CD8-positive, alpha-beta memory T cell (primary cell): ENCODE data around the gene LYPD6B. TPM values are rescaled to one million over a fixed set of nuclear protein-coding genes. Genes with fewer than 3 reads are reported as not detected.

Experiments used
- CTCF ChIA-PET: fragments of 350-600 bp; sonication (Branson Sonifier 250); formaldehyde crosslinking; loops from one replicate; lab custom pipeline; 2021; ENCODE audit warnings: antibody characterized with exemption; lab: Charles Lee
- POLR2A ChIA-PET: fragments of 350-600 bp; sonication (Branson Sonifier 250); formaldehyde crosslinking; loops from one replicate; lab custom pipeline; 2021; ENCODE audit warnings: antibody characterized with exemption; lab: Charles Lee
- DNase-seq, 5 donors: peaks; one replicate each; pipeline versions ENCODE4 v3.0.0 to v3.0.0-alpha.2; 2020 to 2022; ENCODE audit warnings: mixed read lengths in 1 of 5
- H3K27ac ChIP-seq: one replicate; pipeline ENCODE4 v1.7.0; 2013; ENCODE audit warnings: low read depth, mild to moderate bottlenecking, low read length, moderate library complexity
- H3K27me3 ChIP-seq: 2 replicates; pipeline ENCODE4 v1.7.0; 2013; ENCODE audit warnings: low read length, mild to moderate bottlenecking; ENCODE audit not compliant: insufficient read depth, poor library complexity, severe bottlenecking
- H3K36me3 ChIP-seq: 2 replicates; pipeline ENCODE4 v1.7.0; 2013; ENCODE audit warnings: mild to moderate bottlenecking, low read length, moderate library complexity; ENCODE audit not compliant: insufficient read depth
- H3K4me1 ChIP-seq: 2 replicates; pipeline ENCODE4 v1.7.0; 2013; ENCODE audit warnings: mild to moderate bottlenecking, low read length, moderate library complexity; ENCODE audit not compliant: insufficient read depth
- H3K4me3 ChIP-seq: 2 replicates; pipeline ENCODE4 v1.7.0; 2013; ENCODE audit warnings: mild to moderate bottlenecking, low read length
- H3K9me3 ChIP-seq: 2 replicates; pipeline ENCODE4 v1.7.0; 2013; ENCODE audit warnings: mild to moderate bottlenecking, low read length
- H3K27ac Mint-ChIP-seq, 8 donors: one replicate each; pipeline ENCODE4 v1.8.0; 2020 to 2021; ENCODE audit warnings: mixed read lengths in 8 of 8, mild to moderate bottlenecking in 6 of 8, inconsistent platforms in 3 of 8, moderate library complexity in 3 of 8
- H3K27me3 Mint-ChIP-seq, 2 donors: one replicate each; pipeline ENCODE4 v1.8.0; 2020 to 2021; ENCODE audit warnings: mixed read lengths in 2 of 2, mild to moderate bottlenecking in 1 of 2, moderate library complexity in 1 of 2
- H3K36me3 Mint-ChIP-seq, 3 donors: one replicate each; pipeline ENCODE4 v1.8.0; 2020 to 2021; ENCODE audit warnings: mixed read lengths in 3 of 3, inconsistent platforms in 1 of 3, mild to moderate bottlenecking in 1 of 3
- H3K4me1 Mint-ChIP-seq, 3 donors: one replicate each; pipeline ENCODE4 v1.8.0; 2020 to 2021; ENCODE audit warnings: mixed read lengths in 3 of 3, inconsistent platforms in 1 of 3, mild to moderate bottlenecking in 1 of 3
- H3K4me3 Mint-ChIP-seq, 7 donors: one replicate each; pipeline ENCODE4 v1.8.0; 2020 to 2021; ENCODE audit warnings: mixed read lengths in 7 of 7, mild to moderate bottlenecking in 6 of 7, moderate library complexity in 4 of 7, inconsistent platforms in 2 of 7
- H3K9me3 Mint-ChIP-seq, 5 donors: one replicate each; pipeline ENCODE4 v1.8.0; 2020 to 2022; ENCODE audit warnings: mixed read lengths in 5 of 5, mild to moderate bottlenecking in 3 of 5, moderate library complexity in 2 of 5, inconsistent platforms in 1 of 5
- polyA plus RNA-seq: library from polyadenylated mRNA; unstranded; fragments of 300-500 nt; fragmentation: Illumina TruSeq; gene quantifications from one replicate; pipeline ENCODE4 v1.2.3, GENCODE V29; 2021
- total RNA-seq, 2 experiments: library from RNA; stranded (reverse); gene quantifications; one replicate each; pipeline ENCODE4 v1.2.3, GENCODE V29; 2021

LYPD6B gene
- total and polyA plus RNA-seq, 3 experiments from 2014 or later = not detected

- peak overlapping the region in 1 of 7 donors; percentile 16 for H3K4me3 Mint-ChIP-seq
- DNase-seq = no peak
- H3K36me3 ChIP-seq = no peaks in the 10 kb centered on the region
- H3K4me1 Mint-ChIP-seq = peaks cover 0 to 7% (median 4%) of the 10 kb centered on the region in 3 donors
- no peaks in the 10 kb centered on the region for H3K9me3 Mint-ChIP-seq
- no peaks in the 10 kb centered on the region for H3K27me3 ChIP-seq
- no peaks in the 10 kb centered on the region for H3K9me3 ChIP-seq
- no peak overlapping the region for H3K4me3 ChIP-seq
- POLR2A ChIA-PET = no interaction called here
- H3K27ac ChIP-seq = no peak overlapping the region
- CTCF ChIA-PET = no interaction called here
- no peaks in the 10 kb centered on the region for H3K36me3 Mint-ChIP-seq
- peaks cover 49 to 61% of the 10 kb centered on the region in 2 donors for H3K27me3 Mint-ChIP-seq
- no peaks in the 10 kb centered on the region for H3K4me1 ChIP-seq
- H3K27ac Mint-ChIP-seq = peak overlapping the region in 1 of 8 donors; percentile 11
These were observed 1.8 kb upstream of the LYPD6B start for GRCh38 chr2:149036507-149037293.

GRCh38 chr2:149037851-149038250 lies 648 bp upstream of the LYPD6B start:
- H3K4me1 ChIP-seq = no peaks in the 10 kb centered on the region
- Mint-ChIP-seq H3K4me1 (peaks cover 0 to 7% (median 0%) of the 10 kb centered on the region in 3 donors), H3K27me3 (peaks cover 42 to 71% of the 10 kb centered on the region in 2 donors), H3K9me3 (no peaks in the 10 kb centered on the region), H3K27ac (no peak overlapping the region), H3K36me3 (no peaks in the 10 kb centered on the region), H3K4me3 (peak overlapping the region in 2 of 7 donors; percentile 18 to 29)
- ChIA-PET POLR2A (no interaction called here), CTCF (interaction anchor here (1.5 kb wide), 1 partner anchor 20 kb away, joined by 4 read pairs; no protein-coding TSS in a partner anchor)
- H3K4me3 ChIP-seq = no peak overlapping the region
- no peak for DNase-seq
- H3K27ac ChIP-seq = no peak overlapping the region
- H3K27me3 ChIP-seq = no peaks in the 10 kb centered on the region
- H3K9me3 ChIP-seq = no peaks in the 10 kb centered on the region
- H3K36me3 ChIP-seq = no peaks in the 10 kb centered on the region

- Histone ChIP-seq H3K4me1 (no peaks in the 10 kb centered on the region), H3K27ac (no peak overlapping the region), H3K27me3 (no peaks in the 10 kb centered on the region), H3K36me3 (no peaks in the 10 kb centered on the region), H3K9me3 (no peaks in the 10 kb centered on the region), H3K4me3 (no peak overlapping the region)
- Mint-ChIP-seq H3K9me3 (peaks cover 0 to under 1% (median 0%) of the 10 kb centered on the region in 5 donors), H3K27me3 (peaks cover 39 to 63% of the 10 kb centered on the region in 2 donors), H3K36me3 (no peaks in the 10 kb centered on the region), H3K4me1 (peaks cover 0 to 7% (median 0%) of the 10 kb centered on the region in 3 donors), H3K27ac (no peak overlapping the region), H3K4me3 (peak overlapping the region in 3 of 7 donors; percentile 41 to 66 (median 44))
- no peak for DNase-seq
- ChIA-PET CTCF (no interaction called here), POLR2A (no interaction called here)
These were observed 770 bp downstream of the LYPD6B start for GRCh38 chr2:149039213-149039724.

- Histone ChIP-seq H3K36me3 (no peaks in the 10 kb centered on the region), H3K27ac (no peak overlapping the region), H3K27me3 (no peaks in the 10 kb centered on the region), H3K4me3 (no peak overlapping the region), H3K4me1 (no peaks in the 10 kb centered on the region), H3K9me3 (no peaks in the 10 kb centered on the region)
- ChIA-PET CTCF (interaction anchor here (1.4 kb wide), 1 partner anchor 23 kb away, joined by 3 read pairs; no protein-coding TSS in a partner anchor), POLR2A (no interaction called here)
- H3K4me1 Mint-ChIP-seq = peaks cover 0 to 7% (median 0%) of the 10 kb centered on the region in 3 donors
- peaks cover 0 to 9% (median 3%) of the 10 kb centered on the region in 5 donors for H3K9me3 Mint-ChIP-seq
- peak in 3 of 5 donors; percentile 14 to 29 (median 15) for DNase-seq
- H3K27me3 Mint-ChIP-seq = peaks cover 40 to 61% of the 10 kb centered on the region in 2 donors
- no peak overlapping the region for H3K27ac Mint-ChIP-seq
- no peaks in the 10 kb centered on the region for H3K36me3 Mint-ChIP-seq
- no peak overlapping the region for H3K4me3 Mint-ChIP-seq
These were observed 2.0 kb downstream of the LYPD6B start for GRCh38 chr2:149040451-149040850.

- no peaks in the 10 kb centered on the region for H3K36me3 ChIP-seq
These were observed 3.0 kb downstream of the LYPD6B start for GRCh38 chr2:149041482-149041881.

GRCh38 chr2:149042881-149043280 lies 4.4 kb downstream of the LYPD6B start:
- POLR2A ChIA-PET = no interaction called here
- no peak overlapping the region for H3K4me3 Mint-ChIP-seq
- H3K27me3 Mint-ChIP-seq = peaks cover 20 to 44% of the 10 kb centered on the region in 2 donors
- no peaks in the 10 kb centered on the region for H3K27me3 ChIP-seq
- peaks cover 0 to 11% (median 0%) of the 10 kb centered on the region in 3 donors for H3K36me3 Mint-ChIP-seq
- peaks cover 16 to 32% (median 23%) of the 10 kb centered on the region in 5 donors for H3K9me3 Mint-ChIP-seq
- no peak for DNase-seq
- peaks cover 0 to 7% (median 0%) of the 10 kb centered on the region in 3 donors for H3K4me1 Mint-ChIP-seq
- no peaks in the 10 kb centered on the region for H3K9me3 ChIP-seq
- no peaks in the 10 kb centered on the region for H3K4me1 ChIP-seq
- H3K4me3 ChIP-seq = no peak overlapping the region
- CTCF ChIA-PET = no interaction called here
- H3K36me3 ChIP-seq = no peaks in the 10 kb centered on the region
- H3K27ac Mint-ChIP-seq = no peak overlapping the region
- no peak overlapping the region for H3K27ac ChIP-seq

More at GRCh38 chr2:149041482-149041881, 3.0 kb downstream of the LYPD6B start:
- no peak for DNase-seq
- Histone ChIP-seq H3K4me3 (no peak overlapping the region), H3K27ac (no peak overlapping the region), H3K9me3 (no peaks in the 10 kb centered on the region), H3K4me1 (no peaks in the 10 kb centered on the region), H3K27me3 (no peaks in the 10 kb centered on the region)
- Mint-ChIP-seq H3K4me3 (no peak overlapping the region), H3K36me3 (peaks cover 0 to 5% (median 0%) of the 10 kb centered on the region in 3 donors), H3K9me3 (peaks cover 6 to 19% (median 12%) of the 10 kb centered on the region in 5 donors), H3K27ac (no peak overlapping the region), H3K4me1 (peaks cover 0 to 7% (median 0%) of the 10 kb centered on the region in 3 donors), H3K27me3 (peaks cover 34 to 57% of the 10 kb centered on the region in 2 donors)
- POLR2A ChIA-PET = no interaction called here
- CTCF ChIA-PET = interaction anchor here (1.4 kb wide), 1 partner anchor 24 kb away, joined by 3 read pairs; no protein-coding TSS in a partner anchor

GRCh38 chr2:149044500-149044899 lies 6.0 kb downstream of the LYPD6B start:
- DNase-seq = no peak
- Mint-ChIP-seq H3K27me3 (peaks cover 14 to 34% of the 10 kb centered on the region in 2 donors), H3K27ac (no peak overlapping the region), H3K4me3 (no peak overlapping the region), H3K4me1 (peaks cover 0 to 4% (median 0%) of the 10 kb centered on the region in 3 donors), H3K9me3 (peaks cover 23 to 38% (median 30%) of the 10 kb centered on the region in 5 donors), H3K36me3 (peaks cover 0 to 11% (median 0%) of the 10 kb centered on the region in 3 donors)
- H3K9me3 ChIP-seq = no peaks in the 10 kb centered on the region
- ChIA-PET POLR2A (no interaction called here), CTCF (no interaction called here)
- H3K4me3 ChIP-seq = no peak overlapping the region
- H3K4me1 ChIP-seq = no peaks in the 10 kb centered on the region
- no peak overlapping the region for H3K27ac ChIP-seq
- H3K36me3 ChIP-seq = no peaks in the 10 kb centered on the region
- no peaks in the 10 kb centered on the region for H3K27me3 ChIP-seq

- Mint-ChIP-seq H3K27ac (no peak overlapping the region), H3K4me1 (no peaks in the 10 kb centered on the region), H3K27me3 (peaks cover 9 to 16% of the 10 kb centered on the region in 2 donors), H3K4me3 (no peak overlapping the region), H3K9me3 (peaks cover 23 to 38% (median 30%) of the 10 kb centered on the region in 5 donors), H3K36me3 (peaks cover 0 to 11% (median 0%) of the 10 kb centered on the region in 3 donors)
- ChIA-PET POLR2A (no interaction called here), CTCF (interaction anchor here (1.7 kb wide), 1 partner anchor 30 kb away, joined by 3 read pairs; no protein-coding TSS in a partner anchor)
- no peak overlapping the region for H3K27ac ChIP-seq
- no peaks in the 10 kb centered on the region for H3K4me1 ChIP-seq
- no peak for DNase-seq
- H3K27me3 ChIP-seq = no peaks in the 10 kb centered on the region
- H3K4me3 ChIP-seq = no peak overlapping the region
- H3K36me3 ChIP-seq = no peaks in the 10 kb centered on the region
- H3K9me3 ChIP-seq = no peaks in the 10 kb centered on the region
These were observed 8.6 kb downstream of the LYPD6B start for GRCh38 chr2:149047118-149047517.
